ENCODE data around the gene CDKN2A. TPM values are rescaled to one million over a fixed set of nuclear protein-coding genes. Genes with fewer than 3 reads are reported as not detected.

CDKN2A gene
- total and polyA plus RNA-seq, 8 donors: 0.30 to 1.6 (median 0.75) TPM; not detected in 4

DNA sequence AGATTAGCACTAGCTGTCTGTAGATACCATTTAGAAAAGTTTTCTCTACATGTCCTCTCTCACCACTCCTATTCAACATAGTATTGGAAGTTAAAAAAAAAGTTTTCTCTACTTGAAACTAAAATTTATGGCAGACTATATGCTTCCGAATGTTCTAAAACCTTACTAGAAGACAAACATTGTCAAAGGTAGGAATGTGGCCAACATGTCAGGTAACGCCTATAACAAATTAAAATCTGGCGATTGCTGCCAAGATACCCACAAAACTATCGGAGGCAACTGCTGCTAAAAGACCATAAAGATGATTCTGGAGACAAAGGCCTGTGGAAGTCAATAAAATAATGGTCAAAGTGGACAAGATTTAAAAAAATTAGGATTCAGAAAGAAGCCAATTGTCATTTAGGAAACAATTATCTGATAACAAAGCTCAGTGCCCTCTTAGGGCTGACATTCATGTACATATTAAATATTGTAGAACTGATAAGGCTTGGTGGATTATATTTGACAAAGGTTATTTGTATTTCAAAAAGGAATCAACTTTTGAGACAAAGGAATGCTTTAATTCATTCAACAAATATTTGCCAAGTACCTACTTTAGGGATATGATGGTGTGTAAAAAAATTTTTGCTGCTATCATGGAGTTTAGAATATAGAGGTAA, 52.7 kb downstream of the CDKN2A start:
- no peaks in the 10 kb centered on the region for H3K27me3 ChIP-seq
- no peak for DNase-seq
- ATAC-seq: no peak
- H3K4me1 ChIP-seq: no peaks in the 10 kb centered on the region
- intact Hi-C loops (cut with DNase I): no loop called here
- H3K36me3 ChIP-seq: no peaks in the 10 kb centered on the region
- no peak overlapping the region for H3K4me3 ChIP-seq
- H3K27ac ChIP-seq: no peak overlapping the region
- H3K9me3 ChIP-seq: no peaks in the 10 kb centered on the region
- TF ChIP-seq CTCF (IDR thresholded peaks at IDR 0.05): no peak

GRCh38 chr9:21936161-21936560, 58.0 kb downstream of the CDKN2A start:
- Histone ChIP-seq H3K36me3 (peaks cover 0 to 5% of the 10 kb centered on the region in 2 donors), H3K27me3 (no peaks in the 10 kb centered on the region), H3K27ac (no peak overlapping the region), H3K9me3 (no peaks in the 10 kb centered on the region), H3K4me3 (no peak overlapping the region), H3K4me1 (no peaks in the 10 kb centered on the region)
- no peak for TF ChIP-seq CTCF (IDR thresholded peaks at IDR 0.05)
- DNase-seq (no peak), ATAC-seq (no peak)
- intact Hi-C loops (cut with DNase I): no loop called here

DNA sequence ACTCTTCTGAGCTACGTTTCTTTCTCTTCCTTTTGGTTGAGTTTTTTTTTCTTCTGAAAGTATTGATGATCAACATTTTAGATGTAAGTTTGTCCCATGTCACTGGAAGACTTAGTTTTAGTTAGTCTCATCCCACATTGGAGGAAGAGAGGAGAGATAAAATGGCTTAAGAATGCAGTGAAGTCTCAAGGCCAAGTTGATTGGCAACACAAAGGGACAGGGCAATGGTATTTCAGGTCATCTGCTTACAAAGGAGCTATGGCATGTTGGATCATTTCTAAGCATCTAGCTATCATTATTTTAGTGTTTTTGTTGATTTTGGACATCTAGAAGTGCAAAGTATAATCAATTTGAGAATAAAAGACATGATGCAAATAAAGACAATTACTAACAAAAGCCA, 58.6 kb downstream of the CDKN2A start:
- no peaks in the 10 kb centered on the region for H3K9me3 ChIP-seq
- no peak overlapping the region for H3K27ac ChIP-seq
- no peaks in the 10 kb centered on the region for H3K4me1 ChIP-seq
- intact Hi-C loops (cut with DNase I): no loop called here
- H3K27me3 ChIP-seq: no peaks in the 10 kb centered on the region
- no peak for TF ChIP-seq CTCF (IDR thresholded peaks at IDR 0.05)
- ATAC-seq (no peak), DNase-seq (no peak)
- no peak overlapping the region for H3K4me3 ChIP-seq
- H3K36me3 ChIP-seq: peaks cover 0 to 7% of the 10 kb centered on the region in 2 donors

- no peak overlapping the region for H3K4me3 ChIP-seq
- H3K4me1 ChIP-seq: no peaks in the 10 kb centered on the region
- peaks cover 0 to 7% of the 10 kb centered on the region in 2 donors for H3K36me3 ChIP-seq
- no peak for TF ChIP-seq CTCF (IDR thresholded peaks at IDR 0.05)
- no peaks in the 10 kb centered on the region for H3K27me3 ChIP-seq
- intact Hi-C loops (cut with DNase I): no loop called here
- ATAC-seq (peak; percentile 33), DNase-seq (no peak)
- no peak overlapping the region for H3K27ac ChIP-seq
- no peaks in the 10 kb centered on the region for H3K9me3 ChIP-seq
These were observed 60.3 kb downstream of the CDKN2A start for GRCh38 chr9:21933865-21934264.

- Histone ChIP-seq H3K4me3 (no peak overlapping the region), H3K4me1 (no peaks in the 10 kb centered on the region), H3K9me3 (no peaks in the 10 kb centered on the region), H3K27ac (no peak overlapping the region), H3K27me3 (no peaks in the 10 kb centered on the region), H3K36me3 (peaks cover 0 to 7% of the 10 kb centered on the region in 2 donors)
- no peak for ATAC-seq
- TF ChIP-seq CTCF (IDR thresholded peaks at IDR 0.05): no peak
- no peak for DNase-seq
- intact Hi-C loops (cut with DNase I): no loop called here
These were observed 60.9 kb downstream of the CDKN2A start for GRCh38 chr9:21933281-21933680.
